ENCODE data around the gene ARHGAP10.

Gene ARHGAP10

DNA sequence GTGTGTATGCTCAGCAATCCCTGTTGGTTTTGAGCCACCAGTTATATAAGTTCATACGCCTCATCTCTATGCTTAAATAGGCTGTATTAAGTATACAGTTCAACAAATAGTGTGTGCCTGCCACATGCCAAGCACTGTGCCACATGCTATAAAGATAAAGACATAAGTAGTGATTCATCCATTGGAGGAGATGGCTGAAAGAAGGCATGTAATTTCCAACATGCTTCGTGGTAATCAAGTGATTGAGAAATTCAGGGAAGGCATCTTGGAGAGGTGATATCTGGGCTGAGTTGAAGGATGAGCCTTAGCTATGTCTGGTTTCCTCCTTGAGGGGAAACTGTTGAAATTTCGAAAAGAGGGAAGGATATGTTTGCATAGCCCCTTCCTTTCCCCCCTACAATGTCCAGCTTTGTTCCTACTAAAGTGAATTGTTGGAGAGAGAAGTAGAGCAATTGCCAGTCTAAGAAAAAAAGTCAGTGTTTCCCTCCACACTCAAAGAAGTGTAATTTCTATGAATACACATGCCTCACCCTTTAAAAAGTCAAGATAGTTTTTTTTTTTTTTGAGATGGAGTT is 96.5 kb downstream of the ARHGAP10 start:
- no peak for DNase-seq

DNA sequence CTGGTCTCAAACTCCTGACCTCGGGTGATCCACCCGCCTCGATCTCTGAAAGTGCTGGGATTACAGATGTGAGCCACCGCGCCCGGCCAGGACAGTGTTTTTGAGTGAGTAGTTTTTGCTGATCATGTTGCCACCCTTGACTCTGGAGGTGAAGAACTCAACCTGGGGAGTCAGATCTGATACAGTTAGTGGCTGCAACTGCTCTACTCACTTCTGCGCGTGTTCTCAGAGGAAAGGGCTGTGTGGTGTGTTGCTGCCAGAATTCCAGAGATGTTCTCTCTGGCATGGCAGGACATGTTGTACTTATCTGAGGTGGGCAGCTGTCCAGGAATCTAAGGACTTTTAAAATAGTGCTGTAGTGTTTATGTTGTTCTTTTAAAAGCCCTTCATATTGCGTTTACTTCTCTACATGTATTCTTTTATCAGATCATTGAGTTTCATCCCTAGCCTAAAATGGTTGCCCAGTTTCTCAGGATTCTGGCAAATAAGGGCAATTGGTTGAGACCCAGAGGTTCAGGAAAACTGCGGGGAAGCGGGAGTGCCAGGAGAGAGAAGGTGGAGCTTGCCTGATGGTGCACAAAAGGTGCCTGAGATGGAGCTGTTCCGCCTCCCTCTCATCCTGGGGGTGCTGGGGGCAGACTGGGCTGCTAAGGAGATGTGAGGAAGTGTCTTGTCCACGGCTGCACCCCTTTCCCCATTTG is 97.7 kb downstream of the ARHGAP10 start:
- DNase-seq: no peak

DNA sequence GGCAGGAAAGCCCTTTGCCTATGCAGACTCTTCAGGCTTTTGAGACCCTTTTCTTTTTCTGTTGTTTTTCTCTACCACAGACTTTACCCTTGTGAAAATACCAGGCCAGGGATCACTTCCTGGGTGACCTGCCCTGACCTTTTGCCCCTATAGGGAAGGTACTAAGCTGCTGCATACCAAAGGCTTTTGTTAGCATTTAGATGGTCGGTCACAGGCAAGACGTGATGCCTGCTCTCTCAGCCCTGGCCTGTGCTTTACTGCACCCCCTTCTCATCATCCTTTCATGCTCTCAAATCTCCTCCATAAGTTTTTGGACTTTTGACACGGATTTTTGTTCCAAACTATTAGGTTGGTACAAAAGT is 98.2 kb downstream of the ARHGAP10 start:
- DNase-seq: no peak

DNA sequence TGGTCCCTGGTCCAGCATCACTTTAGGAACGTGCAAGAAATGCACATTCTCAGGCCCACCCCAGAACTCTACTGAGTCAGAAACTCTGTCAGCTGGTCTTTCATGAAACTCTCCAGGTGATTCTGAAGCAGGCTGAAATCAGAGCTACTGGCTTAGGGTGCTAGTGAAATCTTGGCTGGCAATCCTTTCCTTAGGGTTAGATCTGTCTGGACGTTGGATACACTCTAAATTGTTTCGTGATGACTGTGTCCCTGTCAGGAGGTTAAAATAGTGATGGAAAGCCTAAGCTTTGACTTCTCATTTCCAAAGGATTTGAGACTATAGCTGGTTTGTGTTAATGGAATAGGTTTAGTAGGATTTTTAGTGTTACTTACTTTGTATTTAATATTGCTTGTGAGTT is 99.1 kb downstream of the ARHGAP10 start:
- no peak for DNase-seq

DNA sequence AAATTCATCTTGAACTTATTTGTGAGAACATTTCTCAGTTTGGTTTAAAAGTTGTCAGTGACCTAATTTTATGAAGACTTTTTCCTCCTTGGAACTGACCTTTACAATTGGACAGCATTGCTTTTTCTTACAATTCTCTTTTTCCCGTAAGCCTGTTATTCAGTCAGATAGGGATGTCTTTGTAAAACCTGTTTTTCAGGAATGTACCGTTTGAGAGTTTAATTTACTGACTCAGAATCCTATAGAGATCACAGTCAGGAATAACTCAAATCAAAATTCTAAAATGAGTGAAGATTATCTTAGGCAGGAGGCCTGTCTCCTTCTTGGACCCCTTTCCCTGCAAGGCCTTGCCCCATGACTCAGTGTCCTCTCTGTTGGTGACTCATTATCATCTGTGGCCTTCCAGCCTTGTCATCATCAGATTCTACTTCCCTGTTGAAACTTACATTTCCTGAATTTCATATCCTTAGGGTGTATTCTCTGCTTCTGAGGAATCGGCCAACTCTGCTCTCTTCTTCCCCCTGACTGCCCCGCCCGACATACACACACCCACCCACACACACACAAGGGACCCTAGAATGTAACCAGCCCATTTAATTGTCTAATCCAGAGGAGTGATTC is 99.8 kb downstream of the ARHGAP10 start:
- DNase-seq: no peak

DNA sequence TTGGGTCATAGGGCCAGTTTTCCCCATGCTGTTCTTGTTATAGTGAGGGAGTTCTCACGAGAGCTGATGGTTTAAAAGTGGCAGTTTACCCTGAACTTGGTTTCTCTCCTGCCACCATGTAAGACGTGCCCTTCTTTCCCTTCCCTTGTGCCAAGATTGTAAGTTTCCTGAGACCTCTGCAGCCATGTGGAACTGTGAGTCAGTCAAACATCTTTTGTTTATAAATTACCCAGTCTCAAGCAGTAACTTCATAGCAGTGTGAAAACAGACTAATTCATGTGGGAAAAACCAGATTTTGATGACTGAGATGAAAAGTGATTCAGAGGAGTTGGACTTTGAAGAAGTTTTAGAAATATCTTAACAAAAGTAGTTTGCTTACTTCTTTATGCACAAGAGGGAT is 101.4 kb downstream of the ARHGAP10 start:
- DNase-seq: no peak

DNA sequence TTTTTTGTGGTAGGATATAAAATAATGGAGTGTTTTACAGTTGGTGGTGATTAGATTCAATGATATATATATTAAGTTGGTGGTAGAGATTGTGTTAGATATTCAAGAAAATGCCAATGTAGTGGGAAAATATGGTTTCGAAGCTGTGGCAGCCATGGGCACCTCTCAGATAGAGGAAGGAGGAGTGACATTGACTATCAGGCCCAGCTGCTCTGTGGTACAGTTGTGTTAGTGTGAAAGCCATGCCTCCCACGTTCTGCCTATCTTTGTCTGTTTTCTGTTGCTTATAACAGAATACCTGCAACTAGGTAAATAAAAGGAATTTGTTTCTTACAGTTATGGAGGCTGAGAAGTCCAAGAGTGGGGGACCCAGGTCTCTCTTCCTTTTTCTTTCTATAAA is 101.9 kb downstream of the ARHGAP10 start:
- DNase-seq: peak in 1 of 5 experiments; percentile 5

DNA sequence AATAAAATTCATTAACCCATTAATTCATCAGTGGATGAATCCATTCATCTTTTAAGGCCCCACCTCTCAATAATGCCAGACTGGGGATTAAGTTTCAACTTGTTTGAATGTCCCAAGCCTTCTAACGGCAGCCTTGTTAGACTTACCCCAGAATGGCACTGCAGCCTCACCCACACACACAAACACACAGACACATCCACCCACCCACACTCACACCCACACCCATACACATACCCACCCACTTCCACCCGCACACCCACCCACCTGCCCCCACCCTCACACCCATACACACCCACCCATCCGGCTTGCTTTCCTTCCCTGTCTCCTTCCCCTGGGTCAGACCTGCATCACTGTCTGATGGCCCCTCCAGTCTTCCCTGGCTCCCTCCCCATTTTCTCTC is 102.6 kb downstream of the ARHGAP10 start:
- DNase-seq: no peak

DNA sequence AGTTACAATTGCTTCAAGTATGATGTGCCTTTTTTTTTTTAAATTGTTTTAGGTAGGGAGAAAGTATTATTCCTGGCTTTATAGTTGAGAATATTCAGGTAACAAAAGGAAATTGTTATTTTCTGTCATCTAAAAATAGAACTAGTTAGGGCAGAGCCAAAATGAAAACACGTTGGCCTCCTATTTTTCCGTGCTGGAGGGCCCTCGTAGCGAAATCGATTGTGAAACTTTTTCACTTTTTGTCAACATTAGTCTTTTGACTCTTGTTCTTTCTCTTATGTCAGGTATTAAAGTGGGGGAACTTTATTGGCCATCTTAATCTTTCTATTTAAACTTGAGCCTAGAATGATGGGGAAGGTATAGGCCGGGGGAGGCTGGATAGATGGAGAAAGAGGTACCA is 104.9 kb downstream of the ARHGAP10 start:
- peak in 1 of 5 experiments; percentile 49 for DNase-seq

DNA sequence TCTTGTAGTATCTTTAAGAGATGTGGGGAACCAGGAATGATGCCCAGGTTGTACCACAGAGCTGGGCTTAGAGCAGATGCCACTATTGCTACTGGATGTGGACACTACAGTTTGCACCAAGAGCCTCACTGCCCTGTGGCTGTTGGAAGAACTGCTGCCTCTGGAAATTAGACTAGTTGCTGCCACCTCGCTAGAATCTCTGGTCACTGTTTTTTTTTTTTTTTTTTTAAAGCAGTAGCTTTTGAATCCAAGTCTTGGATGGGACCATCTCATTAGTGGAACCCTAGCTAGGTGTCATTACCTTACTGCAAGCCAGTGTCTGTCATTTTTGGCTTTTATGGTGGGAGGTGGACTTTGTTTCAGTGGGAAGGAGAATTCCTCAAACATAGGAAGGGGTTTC is 105.5 kb downstream of the ARHGAP10 start:
- DNase-seq: peak in 1 of 5 experiments; percentile 40

DNA sequence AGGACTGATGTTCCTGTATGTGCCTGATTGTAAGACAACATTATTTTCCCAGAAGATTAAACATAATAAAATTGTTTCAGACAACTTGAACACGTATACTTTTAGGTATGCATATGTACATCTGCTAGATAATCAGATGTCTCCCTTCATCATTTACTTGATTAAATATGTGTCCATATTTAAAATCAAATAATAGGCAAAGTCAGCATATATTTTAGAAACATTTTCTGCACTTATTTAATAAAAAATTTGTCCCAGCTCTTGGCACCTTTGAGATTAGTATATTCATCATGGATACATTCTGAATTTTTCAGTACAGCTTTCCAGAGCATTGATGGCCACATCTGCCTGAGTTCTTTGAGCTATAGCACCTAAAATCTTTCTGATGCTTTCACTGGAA is 106.0 kb downstream of the ARHGAP10 start:
- DNase-seq: no peak

DNA sequence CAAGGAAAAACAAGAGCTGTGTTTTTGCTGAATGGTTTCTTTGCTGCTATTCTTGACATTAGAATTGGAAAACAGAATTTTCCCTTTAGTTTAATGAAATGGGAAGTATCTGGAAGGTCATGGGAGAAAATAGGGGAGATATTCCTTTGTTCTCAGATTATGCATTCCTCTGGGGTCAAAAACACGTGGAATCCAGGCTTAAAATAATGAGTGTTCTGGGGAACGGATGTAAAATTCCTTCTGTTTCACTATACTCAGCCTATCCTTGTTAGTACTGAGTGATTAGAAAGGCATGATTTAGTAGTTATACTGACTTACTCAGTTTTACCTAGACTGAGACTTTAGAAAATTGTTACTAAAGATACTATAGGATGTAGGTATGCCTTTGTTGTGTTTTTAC is 107.3 kb downstream of the ARHGAP10 start:
- no peak for DNase-seq

DNA sequence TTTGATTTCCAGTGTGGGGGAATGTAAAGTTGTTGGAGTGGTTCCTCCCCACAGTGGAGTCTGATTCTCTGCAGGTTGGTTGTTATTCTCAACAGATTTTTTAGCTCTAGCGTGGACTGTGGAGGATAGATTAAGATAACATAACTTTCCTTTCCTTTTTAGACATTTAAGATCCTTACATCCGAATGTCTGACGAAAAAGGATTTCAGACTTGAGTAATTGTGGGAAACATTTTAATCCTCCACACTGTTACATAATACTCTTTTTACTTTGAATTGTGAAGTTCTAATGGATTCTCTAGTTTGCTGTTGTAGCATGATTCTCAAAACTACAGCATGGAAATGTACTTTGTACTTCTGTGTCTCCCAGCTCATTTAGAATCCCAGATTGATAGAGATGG is 107.8 kb downstream of the ARHGAP10 start:
- DNase-seq: no peak

DNA sequence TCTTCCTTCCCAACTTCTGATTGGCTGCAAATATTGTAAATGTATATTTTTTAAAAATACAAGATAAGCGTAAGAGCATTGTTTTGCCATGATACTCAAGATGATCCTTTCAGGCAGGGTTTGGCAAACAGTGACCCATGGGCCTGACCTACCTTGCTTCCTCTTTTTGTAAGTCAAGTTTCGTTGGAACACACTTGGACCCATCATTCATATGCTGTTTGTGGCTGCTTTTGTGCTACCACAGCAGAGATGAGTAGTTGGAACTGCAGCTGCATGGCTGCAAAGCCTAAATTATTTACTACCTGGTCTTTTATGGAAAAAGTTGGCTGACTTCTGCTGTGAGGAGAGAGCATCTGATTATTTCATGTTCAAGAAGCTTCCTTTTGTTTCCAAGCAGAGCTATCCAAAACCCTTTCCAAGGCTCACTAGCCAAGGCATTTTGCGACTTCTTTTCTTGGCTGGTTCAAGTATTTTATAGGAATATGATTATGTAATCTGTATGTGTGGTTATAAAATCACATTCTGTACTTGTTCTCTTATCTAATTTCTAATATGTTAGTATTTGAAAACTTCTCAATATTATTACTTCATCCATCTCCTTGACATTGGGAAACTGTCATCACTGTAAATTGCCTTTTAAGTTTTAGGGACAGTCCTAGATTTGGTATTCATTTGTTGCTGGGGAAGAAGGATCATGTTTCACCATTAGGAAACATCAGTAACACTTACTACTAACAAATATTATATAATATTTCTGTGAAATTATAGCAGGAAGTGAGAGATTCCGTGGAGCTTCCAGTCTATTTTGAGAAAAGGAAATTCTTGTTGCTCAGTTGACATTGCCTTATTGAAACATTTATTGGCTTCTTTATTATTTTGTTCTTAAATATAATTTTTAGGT is 109.2 kb downstream of the ARHGAP10 start:
- no peak for DNase-seq

DNA sequence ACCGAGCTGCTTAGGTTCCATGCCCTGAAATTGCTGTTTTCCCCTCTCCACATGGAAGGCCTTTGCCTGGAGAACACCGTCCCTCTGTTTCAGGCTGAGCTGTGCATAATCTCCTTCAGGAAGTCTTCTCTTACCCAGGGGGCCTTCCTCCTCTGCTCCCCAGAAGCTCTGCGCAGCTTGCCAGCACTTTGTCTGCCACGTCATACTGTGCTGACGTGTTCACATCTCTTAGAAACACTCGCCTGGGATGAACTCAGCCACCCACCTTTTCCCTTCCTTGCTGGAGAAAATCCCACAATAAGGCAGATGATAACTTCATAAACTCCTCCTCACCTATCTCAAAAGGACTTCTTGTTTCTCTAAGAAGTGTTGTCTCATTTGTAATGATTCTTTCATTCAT is 110.7 kb downstream of the ARHGAP10 start:
- DNase-seq: no peak

DNA sequence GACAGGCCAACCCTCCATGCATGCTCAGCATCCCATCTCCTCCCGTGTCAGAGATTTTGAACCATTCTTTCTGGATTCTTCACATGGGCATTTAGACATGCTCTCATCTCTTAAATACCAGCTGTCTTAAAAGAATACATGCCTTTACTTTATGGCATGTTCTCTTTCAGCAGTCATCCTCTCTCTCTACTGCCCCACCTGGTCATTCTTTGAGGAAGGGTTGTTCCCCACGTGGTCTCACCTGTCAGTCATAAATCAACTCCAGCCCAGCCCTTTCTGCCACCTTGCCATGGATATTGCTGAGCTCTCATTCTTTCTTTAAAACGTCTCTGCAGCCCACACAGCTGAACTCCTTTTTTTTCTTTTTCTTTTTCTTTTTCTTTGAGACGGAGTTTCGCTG is 111.3 kb downstream of the ARHGAP10 start:
- peak in 1 of 5 experiments; percentile 52 for DNase-seq

DNA sequence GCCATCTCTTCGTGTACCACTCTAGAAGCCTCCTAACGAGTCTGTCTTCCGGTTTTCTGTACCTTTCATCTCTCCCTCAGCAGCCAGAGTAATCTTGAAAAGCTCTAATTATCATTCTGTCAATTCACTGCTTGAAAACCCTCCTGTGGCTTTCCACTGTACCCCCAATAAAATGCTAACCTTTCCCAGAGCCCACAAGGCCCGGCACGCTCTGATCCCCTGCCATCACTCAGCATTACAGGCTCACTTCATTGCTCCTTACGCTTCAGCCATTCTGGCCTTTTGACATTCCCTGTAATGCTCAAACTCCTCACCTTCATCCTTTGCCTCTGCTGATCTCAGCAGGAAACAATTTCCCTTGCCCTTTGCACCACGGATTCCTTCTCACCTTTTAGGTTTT is 112.9 kb downstream of the ARHGAP10 start:
- no peak for DNase-seq

DNA sequence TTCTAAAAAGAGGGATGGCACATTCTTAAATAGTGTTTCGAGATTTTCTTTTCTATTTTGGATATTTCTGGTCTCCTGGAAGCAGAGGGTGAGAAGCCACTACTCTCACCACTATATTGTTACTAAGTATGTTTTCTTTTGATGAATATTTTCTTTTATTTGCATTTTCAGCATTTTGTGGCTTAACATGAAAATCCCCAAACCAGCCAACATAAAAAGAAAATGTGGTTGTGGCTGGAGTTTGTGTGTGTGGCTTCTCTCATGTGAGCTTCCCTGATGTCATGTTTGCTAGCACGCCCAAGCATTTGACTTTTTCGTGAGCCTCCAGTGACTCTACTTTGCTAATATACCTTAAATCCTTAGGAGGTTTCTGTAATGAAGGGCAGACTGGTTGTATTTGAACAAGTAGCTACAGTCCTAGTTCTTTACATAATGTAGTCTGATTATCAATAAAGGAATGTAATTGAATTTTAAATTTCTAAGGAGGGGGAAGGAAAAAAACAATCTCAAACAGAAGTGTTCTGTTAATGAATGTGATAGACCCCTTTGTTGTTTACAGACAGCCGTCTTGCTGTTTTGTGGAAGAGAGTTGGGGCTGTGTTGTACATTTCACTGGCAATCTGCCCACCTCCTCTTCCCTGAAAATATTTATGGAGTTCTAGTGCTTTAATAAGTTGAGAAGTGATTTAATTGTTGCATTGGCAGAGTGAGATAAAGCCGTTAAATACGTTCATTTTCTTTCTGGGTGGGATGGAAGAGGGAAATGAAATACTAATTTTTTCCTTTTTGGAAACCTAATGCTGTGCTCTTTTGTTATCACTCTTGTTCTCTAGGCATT is 114.6 kb downstream of the ARHGAP10 start:
- peak in 2 of 5 experiments; percentile 53 to 76 for DNase-seq

DNA sequence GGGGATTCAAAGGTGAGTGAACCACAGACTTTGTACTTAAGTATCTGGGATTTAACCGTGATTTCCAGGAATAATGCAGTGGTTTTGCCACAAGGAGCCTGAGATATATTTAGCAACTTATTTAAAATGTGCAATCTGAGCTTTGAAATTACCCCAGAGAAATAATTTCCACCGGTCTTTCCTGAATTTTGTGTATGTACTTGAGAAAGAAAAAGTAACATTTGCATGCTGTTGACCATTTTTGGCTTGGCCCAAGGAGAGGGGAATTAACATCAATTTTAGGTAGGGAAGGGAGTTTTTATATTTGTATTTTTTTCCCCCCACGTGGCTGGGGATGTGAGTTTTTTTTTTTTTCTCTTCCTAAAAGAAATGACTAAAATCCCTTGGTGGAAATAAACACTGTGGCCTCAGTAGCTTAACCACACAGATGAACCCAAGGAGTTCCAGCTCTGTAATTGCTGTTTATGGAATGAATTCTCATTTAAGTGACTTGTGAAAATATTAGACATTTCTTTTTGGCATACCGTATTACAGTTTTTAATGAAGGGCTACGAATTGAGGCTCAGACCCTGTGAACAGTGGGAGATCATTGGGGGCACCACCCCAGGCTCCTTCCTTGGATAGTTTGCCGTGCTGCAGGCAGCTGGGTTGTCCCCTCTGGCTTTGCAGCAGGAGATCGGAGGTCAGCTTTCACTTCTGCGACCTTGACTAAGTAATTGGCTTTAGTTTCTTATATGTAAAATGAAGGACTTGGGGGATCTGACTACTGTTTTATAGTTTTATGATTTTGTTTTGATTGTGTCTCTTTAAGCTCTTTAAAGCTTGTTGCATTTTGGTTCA is 116.1 kb downstream of the ARHGAP10 start:
- no peak for DNase-seq

DNA sequence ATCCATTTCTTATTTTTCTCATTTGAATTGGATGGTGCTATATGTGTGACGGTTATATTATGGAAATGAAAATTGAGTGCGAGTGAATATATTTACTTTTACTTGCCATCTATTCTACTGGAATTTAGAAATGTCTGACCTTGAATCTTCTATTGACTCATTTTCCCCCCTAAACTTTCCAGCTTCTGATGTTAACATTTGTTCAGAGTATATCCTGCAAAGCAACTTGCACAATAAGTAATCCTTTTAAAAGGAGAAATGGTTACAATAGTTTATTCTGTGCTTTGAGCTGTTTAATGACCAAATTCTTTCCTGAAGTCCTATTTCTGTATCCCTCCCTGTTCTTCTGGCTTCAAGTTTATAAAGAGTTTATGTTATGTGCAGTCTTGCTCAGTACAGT is 116.7 kb downstream of the ARHGAP10 start:
- no peak for DNase-seq

DNA sequence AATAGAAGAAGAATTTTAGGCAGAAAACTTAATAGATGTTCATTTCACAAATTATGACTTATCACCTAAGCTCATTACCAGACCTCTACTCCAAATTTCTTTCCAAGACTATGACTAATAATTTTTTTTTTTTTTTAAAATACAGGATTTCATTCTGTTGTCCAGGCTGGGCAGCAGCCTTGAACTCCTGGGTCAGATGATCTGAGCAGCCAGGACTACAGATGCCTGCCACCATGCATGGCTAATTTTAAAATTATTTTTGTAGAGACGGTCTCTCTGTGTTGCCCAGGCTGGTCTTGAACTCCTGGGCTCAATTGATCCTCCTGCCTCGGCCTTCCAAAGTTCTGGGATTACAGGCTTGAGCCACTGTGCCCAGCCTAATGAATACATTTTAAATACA is 119.2 kb downstream of the ARHGAP10 start:
- no peak for DNase-seq

DNA sequence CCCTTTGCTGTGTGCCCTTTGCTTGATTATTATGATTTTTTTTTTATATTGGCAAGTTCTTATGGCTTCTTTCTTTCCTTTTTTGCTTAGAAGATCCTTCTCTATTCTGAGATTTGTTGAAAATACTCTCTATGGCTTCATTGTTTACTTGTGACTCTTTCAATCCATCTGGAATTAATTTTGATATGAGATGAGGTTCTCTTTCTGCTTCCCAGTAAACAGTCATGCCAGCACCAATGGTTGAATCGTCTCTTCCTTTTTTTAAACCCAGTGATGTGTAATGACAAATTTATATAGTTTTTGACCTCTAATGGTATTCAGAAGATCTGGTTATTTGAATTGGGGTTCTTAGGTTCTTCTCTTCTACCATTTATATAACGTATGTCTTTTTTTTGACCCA is 121.8 kb downstream of the ARHGAP10 start:
- no peak for DNase-seq
